Esophagus muscularis mucosa (tissue), 4 donors: ENCODE data around the gene ZNF556.

Experiments used
- EP300 ChIP-seq: sonication (generic); formaldehyde crosslinking; IDR thresholded peaks from one replicate; pipeline ENCODE4 v1.6.1; 2017; ENCODE audit warnings: antibody characterized with exemption
- POLR2A ChIP-seq: fragments of 450-650 bp; IDR thresholded peaks from one replicate; pipeline ENCODE4 v1.6.1; 2017; ENCODE audit warnings: antibody characterized with exemption, moderate library complexity, mild to moderate bottlenecking, low read depth
- TF ChIP-seq, protein P1 (sequence below), 3 experiments: fragments of 200-600 bp in 2 of 3; fragments of 450-650 bp in 1 of 3; sonication (generic) in 2 of 3; IDR thresholded peaks; one replicate each; pipeline ENCODE4 v1.5.1; 2017 to 2019; ENCODE audit warnings: antibody characterized with exemption in 3 of 3, mild to moderate bottlenecking in 2 of 3, moderate library complexity in 1 of 3

DNA sequence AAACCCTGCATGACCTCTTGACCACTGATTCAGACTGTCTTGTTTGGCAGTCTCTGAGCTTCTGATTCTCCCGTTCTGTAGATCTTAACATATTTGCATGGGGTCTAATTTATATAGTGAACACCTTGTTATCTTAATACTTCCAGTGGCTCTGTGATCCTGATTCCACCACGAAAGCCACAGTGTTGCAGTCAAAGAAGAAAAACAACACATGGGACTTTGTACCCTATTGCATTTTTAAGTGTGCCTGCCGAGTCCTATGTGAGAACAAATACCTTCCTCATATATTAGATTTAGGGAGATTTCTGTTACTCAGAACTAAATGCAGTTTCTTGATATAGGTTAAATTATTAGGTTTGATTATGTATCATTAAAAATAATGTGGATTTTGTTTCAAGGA lies 12.3 kb upstream of the ZNF556 start:
- TF ChIP-seq, protein P1, sequence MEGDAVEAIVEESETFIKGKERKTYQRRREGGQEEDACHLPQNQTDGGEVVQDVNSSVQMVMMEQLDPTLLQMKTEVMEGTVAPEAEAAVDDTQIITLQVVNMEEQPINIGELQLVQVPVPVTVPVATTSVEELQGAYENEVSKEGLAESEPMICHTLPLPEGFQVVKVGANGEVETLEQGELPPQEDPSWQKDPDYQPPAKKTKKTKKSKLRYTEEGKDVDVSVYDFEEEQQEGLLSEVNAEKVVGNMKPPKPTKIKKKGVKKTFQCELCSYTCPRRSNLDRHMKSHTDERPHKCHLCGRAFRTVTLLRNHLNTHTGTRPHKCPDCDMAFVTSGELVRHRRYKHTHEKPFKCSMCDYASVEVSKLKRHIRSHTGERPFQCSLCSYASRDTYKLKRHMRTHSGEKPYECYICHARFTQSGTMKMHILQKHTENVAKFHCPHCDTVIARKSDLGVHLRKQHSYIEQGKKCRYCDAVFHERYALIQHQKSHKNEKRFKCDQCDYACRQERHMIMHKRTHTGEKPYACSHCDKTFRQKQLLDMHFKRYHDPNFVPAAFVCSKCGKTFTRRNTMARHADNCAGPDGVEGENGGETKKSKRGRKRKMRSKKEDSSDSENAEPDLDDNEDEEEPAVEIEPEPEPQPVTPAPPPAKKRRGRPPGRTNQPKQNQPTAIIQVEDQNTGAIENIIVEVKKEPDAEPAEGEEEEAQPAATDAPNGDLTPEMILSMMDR (IDR thresholded peaks at IDR 0.05), result no peak
- TF ChIP-seq POLR2A (no peak), EP300 (no peak)
